Measurements from ENCODE around the gene OR51A4. TPM values are rescaled to one million over a fixed set of nuclear protein-coding genes. Genes with fewer than 3 reads are reported as not detected.
"Not testable (repeated sequence)": the region's sequence is repeated elsewhere in the genome, so short reads cannot be mapped to it uniquely, and the experiment has no call there.

OR51A4 gene
- polyA plus RNA-seq, 1 donor from 2014 or later = not detected

GRCh38 chr11:4960877-4961276, 13.5 kb upstream of the OR51A4 start:
- Histone ChIP-seq H3K9me2 (ENCODE audit: insufficient read depth, low read length) (no peaks in the 10 kb centered on the region), H2AFZ (ENCODE audit: low read depth, low read length) (no peak overlapping the region), H3K4me2 (ENCODE audit: low read length) (no peak overlapping the region), H3K27ac (ENCODE audit: low read length) (no peak overlapping the region), H3K4me3 (ENCODE audit: low read length) (no peak overlapping the region), H3K79me2 (replicated peaks; ENCODE audit: insufficient read depth, low read length) (no peaks in the 10 kb centered on the region), H3K9ac (ENCODE audit: low read length) (no peak overlapping the region), H3F3A (ENCODE audit: insufficient read depth, low read length, poor library complexity, severe bottlenecking) (no peaks in the 10 kb centered on the region), H3K36me3 (ENCODE audit: insufficient read depth, low read length) (no peaks in the 10 kb centered on the region), H3K27me3 (ENCODE audit: insufficient read depth, low read depth, low read length) (no peaks in the 10 kb centered on the region), H3K9me3 (ENCODE audit: low read length) (no peaks in the 10 kb centered on the region), H4K20me1 (ENCODE audit: insufficient read depth) (no peaks in the 10 kb centered on the region)
- no peak for TF ChIP-seq SMC3 (conservative IDR thresholded peaks at IDR 0.05; ENCODE audit: poor library complexity)
- no peak for TF ChIP-seq MXI1 (conservative IDR thresholded peaks at IDR 0.05; ENCODE audit: poor library complexity, severe bottlenecking)
- no peak for TF ChIP-seq POLR2AphosphoS5 (IDR thresholded peaks at IDR 0.05)
- no peak for TF ChIP-seq TAF1 (IDR thresholded peaks at IDR 0.05; ENCODE audit: low read depth)
- TF ChIP-seq RAD21 (conservative IDR thresholded peaks at IDR 0.05) = no peak
- TF ChIP-seq EZH2 (IDR thresholded peaks at IDR 0.05; ENCODE audit: borderline replicate concordance, insufficient read depth, low read length, poor library complexity, severe bottlenecking) = no peak
- no peak for TF ChIP-seq REST (IDR thresholded peaks at IDR 0.05; ENCODE audit: borderline replicate concordance)
- no peak for TF ChIP-seq EP300 (conservative IDR thresholded peaks at IDR 0.05; ENCODE audit: poor library complexity, severe bottlenecking)
- no peak for TF ChIP-seq CTCF (IDR thresholded peaks at IDR 0.05; ENCODE audit: poor library complexity, severe bottlenecking)

- Histone ChIP-seq H2AFZ (ENCODE audit: low read depth, low read length) (no peak overlapping the region), H3K9ac (ENCODE audit: low read length) (no peak overlapping the region), H3F3A (ENCODE audit: insufficient read depth, low read length, poor library complexity, severe bottlenecking) (no peaks in the 10 kb centered on the region), H3K4me3 (ENCODE audit: low read length) (no peak overlapping the region), H3K79me2 (replicated peaks; ENCODE audit: insufficient read depth, low read length) (no peaks in the 10 kb centered on the region), H3K36me3 (ENCODE audit: insufficient read depth, low read length) (no peaks in the 10 kb centered on the region), H3K9me2 (ENCODE audit: insufficient read depth, low read length) (no peaks in the 10 kb centered on the region), H3K9me3 (ENCODE audit: low read length) (no peaks in the 10 kb centered on the region), H4K20me1 (ENCODE audit: insufficient read depth) (no peaks in the 10 kb centered on the region), H3K4me2 (ENCODE audit: low read length) (no peak overlapping the region), H3K27ac (ENCODE audit: low read length) (no peak overlapping the region), H3K27me3 (ENCODE audit: insufficient read depth, low read depth, low read length) (no peaks in the 10 kb centered on the region)
- no peak for TF ChIP-seq MXI1 (conservative IDR thresholded peaks at IDR 0.05; ENCODE audit: poor library complexity, severe bottlenecking)
Observed at GRCh38 chr11:4957396-4957795, 10.0 kb upstream of the OR51A4 start.

GRCh38 chr11:4955613-4956012, 8.2 kb upstream of the OR51A4 start, which contains the start of gene OR51A2:
TSS of gene OR51A2 (minus strand) at chr11:4955713. CDS start at chr11:4955713, 0 bp downstream.
- H3K9me3 ChIP-seq (ENCODE audit: low read length); H3K79me2 ChIP-seq (replicated peaks; ENCODE audit: insufficient read depth, low read length); H3K27ac ChIP-seq (ENCODE audit: low read length); H3K27me3 ChIP-seq (ENCODE audit: insufficient read depth, low read depth, low read length); H4K20me1 ChIP-seq (ENCODE audit: insufficient read depth); H3K36me3 ChIP-seq (ENCODE audit: insufficient read depth, low read length); H3K4me2 ChIP-seq (ENCODE audit: low read length); H2AFZ ChIP-seq (ENCODE audit: low read depth, low read length); H3K9me2 ChIP-seq (ENCODE audit: insufficient read depth, low read length); H3F3A ChIP-seq (ENCODE audit: insufficient read depth, low read length, poor library complexity, severe bottlenecking); H3K4me3 ChIP-seq (ENCODE audit: low read length); H3K9ac ChIP-seq (ENCODE audit: low read length): not testable (repeated sequence)

Measured in neural cell (in vitro differentiated cells).